HG03175 (cell line): ENCODE results near the gene TRMT2B.
A peak's percentile ranks its signal among the peaks of the same experiment; 100 is the strongest.
"Not testable (repeated sequence)": the region's sequence is repeated elsewhere in the genome, so short reads cannot be mapped to it uniquely, and the experiment has no call there.

ENCODE experiments used
- ATAC-seq: cut with Tn5 transposase; IDR thresholded peaks from one replicate; pipeline ENCODE4 v1.9.1; 2021; ENCODE audit warnings: mild to moderate bottlenecking, moderate library complexity; ENCODE audit not compliant: unreplicated experiment

Gene TRMT2B

DNA sequence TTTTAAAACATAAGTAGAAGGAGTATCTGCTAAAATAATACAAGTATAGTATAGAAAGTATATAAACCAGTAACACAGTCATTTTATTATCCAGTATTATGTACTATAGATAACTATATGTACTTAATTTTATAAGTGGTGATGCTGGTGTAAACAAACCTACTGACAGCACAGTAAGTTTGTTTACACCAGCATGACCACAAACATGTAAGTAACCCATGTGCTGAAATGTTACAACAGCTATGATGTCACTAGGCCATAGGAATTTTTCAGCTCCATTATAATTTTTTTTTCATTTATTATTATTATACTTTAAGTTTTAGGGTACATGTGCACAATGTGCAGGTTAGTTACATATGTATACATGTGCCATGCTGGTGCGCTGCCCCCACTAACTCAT is 39.9 kb downstream of the TRMT2B start:
- ATAC-seq: not testable (repeated sequence)

GRCh38 chrX:101009090-101009489 is 42.8 kb downstream of the TRMT2B start:
- ATAC-seq: no peak

- no peak for ATAC-seq
Measured at GRCh38 chrX:100999451-100999850, 52.5 kb downstream of the TRMT2B start.

DNA sequence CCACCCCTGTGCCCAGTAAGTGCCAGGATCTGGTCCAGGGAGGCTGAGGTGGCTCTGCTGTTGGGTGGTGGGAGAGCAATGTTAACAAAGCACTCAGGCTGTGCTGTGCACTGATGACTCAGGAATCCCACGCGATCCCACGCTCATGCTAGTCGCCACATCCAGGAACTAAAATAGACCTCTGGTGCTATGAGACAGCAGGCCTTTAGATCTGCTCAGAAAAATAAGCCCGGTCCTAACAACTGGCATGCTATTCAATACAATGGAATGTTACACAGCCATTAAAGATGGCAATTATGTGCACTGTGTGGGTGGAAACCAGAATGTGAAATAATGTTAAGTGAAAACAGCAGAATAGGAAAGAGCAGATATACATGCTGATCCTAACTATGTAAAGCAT is 56.4 kb downstream of the TRMT2B start:
- no peak for ATAC-seq

DNA sequence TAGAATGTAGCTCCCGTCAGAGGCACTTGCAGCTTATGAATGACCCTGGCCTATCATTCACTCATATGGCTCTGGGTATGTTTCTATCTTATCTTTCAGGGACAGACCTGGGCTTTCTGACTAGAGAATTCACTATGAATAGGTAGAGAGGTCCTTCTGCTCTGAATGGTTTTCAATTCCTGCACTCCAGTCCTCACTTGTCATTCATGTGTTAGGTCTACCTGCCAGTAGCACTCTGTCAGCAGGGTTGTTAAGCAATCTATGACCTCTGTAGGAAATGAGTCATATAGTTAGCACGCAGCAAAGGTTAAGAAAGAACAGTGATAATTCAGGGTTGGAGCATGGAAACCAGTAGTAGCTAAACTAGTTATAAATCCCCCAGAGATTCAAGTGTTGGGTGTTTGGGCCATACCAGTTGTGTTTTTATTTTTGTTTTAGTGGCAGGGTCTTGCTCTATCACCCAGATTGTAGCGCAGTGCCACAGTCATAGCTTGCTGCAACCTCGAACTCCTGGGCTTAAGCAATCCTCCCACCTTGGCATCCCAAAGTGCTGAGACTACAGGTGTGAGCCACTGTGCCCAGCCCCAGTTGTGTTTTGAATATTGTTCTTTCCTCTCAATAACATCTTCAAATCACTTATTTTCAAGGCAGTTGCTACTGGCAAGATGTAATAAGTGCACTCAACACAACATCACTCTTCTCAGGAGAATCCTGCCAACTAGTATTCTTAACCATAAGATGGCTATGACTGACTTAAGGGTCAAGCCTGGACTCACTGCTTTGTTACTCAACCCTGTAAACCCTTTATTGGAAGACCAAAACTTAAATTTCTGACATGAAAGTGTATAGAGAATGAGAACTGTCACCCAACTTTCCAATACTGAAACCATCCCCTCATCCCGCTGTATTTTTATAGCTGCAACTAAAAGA is 57.3 kb downstream of the TRMT2B start:
- peak; percentile 97 for ATAC-seq

DNA sequence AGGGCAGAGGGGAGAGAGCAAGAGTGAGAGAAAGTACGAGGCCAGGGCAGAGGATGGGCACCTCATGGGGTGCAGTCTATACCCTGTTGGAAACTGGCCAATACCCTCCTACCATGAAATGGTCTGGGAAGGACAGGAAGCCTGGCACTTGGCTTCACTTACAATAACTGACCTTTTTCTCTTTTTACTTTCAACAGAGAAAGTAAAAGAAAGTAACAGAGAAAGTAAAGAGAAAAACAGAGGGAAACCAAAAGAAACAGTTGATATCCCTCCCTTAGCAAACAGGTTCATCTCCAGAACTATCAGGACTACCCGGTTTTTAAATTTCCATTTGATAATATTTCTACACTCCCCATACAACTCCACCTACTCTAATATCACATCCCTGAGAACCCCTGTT is 61.8 kb downstream of the TRMT2B start:
- no peak for ATAC-seq

DNA sequence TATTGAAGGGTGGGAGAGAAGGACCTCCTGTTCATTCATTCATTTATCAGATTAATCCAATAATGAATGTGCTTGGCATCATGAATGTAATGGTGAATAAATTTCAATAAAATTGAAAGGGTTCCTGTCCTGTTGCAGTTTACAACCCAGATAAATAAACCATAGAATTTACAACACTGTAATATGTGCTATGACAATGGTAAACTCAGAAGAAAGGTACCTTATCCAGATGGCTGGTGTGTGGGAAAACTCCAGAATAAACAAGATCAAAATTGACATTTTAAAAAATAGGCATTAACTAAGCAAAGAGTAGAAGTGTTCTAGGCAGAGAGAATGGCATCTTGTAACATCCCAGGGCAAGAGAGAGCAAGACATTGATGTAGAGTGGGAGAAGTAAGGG is 67.1 kb downstream of the TRMT2B start:
- no peak for ATAC-seq

DNA sequence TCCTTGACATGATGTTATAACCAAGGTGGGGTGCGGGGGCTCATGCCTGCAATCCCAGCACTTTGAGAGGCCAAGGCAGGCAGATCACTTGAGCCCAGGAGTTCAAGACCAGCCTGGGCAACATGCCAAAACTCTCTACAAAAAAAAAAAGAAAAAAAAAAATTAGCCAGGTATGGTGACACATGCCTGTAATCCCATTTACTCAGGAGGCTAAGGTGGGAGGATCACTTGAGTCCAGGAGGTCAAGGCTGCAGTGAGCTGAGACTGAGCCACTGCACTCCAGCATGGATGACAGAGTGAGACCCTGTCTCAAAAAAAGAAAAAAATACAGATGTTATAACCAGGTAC is 70.4 kb downstream of the TRMT2B start:
- ATAC-seq: not testable (repeated sequence)

DNA sequence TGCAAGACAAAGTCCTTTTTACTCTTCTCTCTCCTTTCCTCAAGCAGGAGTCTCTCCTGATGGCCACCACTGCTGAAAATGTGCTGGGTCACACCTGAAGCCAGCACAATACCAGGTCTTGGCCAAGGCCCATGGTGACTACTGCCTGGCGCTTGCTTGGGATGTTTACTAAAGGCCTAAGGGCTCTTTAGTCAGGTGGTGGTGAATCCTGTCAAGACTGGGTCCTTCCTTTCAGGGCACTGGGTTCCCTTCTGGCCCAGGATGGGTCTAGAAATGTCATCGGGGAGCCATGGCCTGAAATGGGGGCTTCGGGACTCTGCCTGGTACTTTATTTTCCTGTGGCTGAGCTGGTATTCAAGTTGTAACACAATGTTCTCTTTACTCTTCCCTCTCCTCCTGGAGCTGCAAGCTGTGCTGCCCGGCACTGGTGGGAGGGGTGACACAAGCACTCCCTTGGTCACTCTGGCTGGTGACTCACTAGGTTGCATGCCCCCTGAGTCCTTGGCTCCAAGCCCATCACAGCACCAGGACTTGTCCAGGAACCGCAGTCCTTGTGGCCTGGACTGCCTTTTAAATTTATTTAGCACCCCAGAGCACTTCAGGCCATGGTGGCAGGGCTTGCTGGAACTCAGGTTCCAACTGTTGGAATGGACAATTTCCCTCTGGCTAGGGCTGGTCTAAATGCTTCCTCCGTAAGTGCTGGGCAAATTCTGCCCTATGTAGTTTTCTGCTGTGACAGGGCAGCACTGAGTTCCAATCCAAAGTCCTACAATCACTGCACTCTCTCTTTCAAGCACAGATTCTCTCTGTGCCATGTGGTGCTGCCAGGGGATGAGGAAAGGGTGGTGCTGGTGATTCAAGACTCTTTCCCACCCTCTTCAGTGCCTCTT is 71.1 kb downstream of the TRMT2B start:
- ATAC-seq: no peak

GRCh38 chrX:100979881-100980607 is 71.9 kb downstream of the TRMT2B start:
- no peak for ATAC-seq

GRCh38 chrX:100976211-100976610 is 75.7 kb downstream of the TRMT2B start:
- no peak for ATAC-seq

DNA sequence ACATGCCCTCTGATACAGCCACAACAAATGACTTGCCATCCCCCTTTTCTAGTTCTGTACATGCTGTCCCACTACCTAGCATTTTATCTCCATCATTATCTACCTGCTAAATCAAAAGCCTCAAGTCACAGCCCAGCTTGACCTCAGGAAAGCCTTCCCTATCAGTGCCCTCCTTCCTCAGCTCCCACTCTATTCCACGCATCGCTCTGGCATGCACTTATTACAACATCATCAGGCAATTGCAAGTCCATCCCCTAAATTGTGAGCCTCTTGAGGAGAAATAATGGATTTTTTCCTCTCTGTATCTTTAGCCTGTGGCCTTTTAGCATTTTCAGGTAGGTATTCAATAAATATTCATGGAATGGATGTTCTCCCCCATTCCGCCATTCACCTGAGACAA is 76.7 kb downstream of the TRMT2B start:
- no peak for ATAC-seq

DNA sequence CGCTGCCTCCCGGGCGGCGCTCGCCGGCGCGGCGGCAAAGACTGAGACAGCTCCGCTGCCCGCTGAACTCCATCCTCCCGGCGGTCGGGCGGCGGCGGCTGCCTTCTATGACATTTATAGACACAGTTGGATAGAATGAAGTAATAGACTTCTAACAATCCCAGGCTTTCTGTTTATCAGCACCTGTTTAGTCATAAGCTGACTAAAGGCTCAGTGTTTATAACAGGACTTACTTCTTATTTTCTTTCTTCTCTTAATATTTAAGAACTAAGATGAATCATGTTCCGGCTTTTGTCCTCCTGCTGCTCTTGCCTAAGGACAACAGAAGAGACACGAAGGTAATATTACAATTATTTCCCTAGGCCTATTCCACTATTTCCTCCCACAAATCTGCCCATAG is 78.5 kb downstream of the TRMT2B start:
- no peak for ATAC-seq

DNA sequence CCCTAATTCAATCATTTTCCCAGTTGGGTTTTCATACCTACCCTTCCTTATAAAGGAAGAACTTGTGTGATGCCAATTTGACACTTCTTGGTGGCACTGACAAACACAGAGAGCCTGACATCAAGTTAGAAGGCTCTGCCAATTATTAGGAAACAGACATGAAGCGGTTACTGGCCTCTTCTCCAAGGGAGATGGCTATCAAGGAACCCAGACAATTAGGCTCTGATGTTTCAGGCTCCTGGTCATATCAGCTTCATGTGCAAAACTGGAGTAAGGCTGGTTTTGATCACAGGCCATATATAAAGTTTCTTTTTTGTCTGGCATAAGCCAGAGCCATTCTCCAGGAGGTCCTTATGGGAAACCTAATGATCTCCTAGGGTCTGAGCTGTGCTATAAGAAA is 82.0 kb downstream of the TRMT2B start:
- no peak for ATAC-seq

- ATAC-seq: no peak
Measured at GRCh38 chrX:100969408-100969807, 82.5 kb downstream of the TRMT2B start, which contains the start of gene ARL13A. Gene ARL13A (plus strand): TSS chrX:100969708. CDS start chrX:100973690, 3,982 bp downstream.

DNA sequence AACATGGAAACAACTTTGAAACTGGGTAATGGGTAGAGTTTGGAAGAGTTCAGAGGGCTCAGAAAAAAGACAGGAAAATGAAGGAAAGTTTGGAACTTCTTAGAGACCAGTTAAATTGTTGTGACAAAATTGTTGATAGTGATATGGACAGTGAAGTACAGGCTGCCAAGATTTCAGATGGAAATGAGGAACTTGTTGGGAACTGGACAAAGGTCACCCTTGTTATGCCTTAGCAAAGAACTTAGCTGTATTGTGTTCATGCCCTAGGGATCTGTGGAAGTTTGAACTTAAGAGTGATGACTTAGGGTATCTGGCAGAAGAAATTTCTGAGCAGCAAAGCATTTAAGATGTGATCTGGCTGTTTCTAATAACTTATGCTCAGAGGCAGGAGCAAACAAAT is 87.5 kb downstream of the TRMT2B start:
- ATAC-seq: no peak

DNA sequence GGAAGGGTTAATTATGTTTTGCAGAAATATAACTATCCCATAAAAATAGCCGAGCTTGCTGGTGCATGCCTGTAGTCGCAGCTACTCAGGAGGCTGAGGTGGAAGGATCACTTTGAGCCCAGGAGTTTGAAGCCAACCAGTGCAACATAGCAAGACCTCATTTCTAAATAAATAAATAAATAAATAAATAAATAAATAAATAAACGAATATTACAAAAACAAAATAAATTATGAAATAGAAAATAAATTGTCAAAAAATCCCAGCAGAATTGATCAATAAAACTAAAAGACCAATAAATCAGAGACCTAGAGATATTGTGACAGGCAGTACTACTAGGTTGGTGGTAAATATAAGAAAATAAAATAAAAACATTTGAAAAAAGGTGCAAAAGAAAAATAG is 89.1 kb downstream of the TRMT2B start:
- no peak for ATAC-seq
